ENCODE measurements around the gene IRF7.

The IRF7 gene

GRCh38 chr11:624705-625635 is 9.2 kb upstream of the IRF7 start, which contains the start of gene CDHR5:
Gene CDHR5 (minus strand): TSS chr11:624955. CDS start chr11:624902, 53 bp downstream.
- no peak for DNase-seq
- in situ Hi-C loops (cut with HindIII; ENCODE audit: low pct_ligation_motif_present, low pct_unique_long_range_greater_than_20kb, low sequenced_read_pairs) = no loop called here

- DNase-seq = no peak
These were observed 8.4 kb upstream of the IRF7 start for GRCh38 chr11:623999-624704.

GRCh38 chr11:623349-623869 is 7.7 kb upstream of the IRF7 start:
- no peak for DNase-seq
- in situ Hi-C loops (cut with HindIII; ENCODE audit: low pct_ligation_motif_present, low pct_unique_long_range_greater_than_20kb, low sequenced_read_pairs) = no loop called here

More at GRCh38 chr11:623999-624704, 8.4 kb upstream of the IRF7 start:
- in situ Hi-C loops (cut with HindIII; ENCODE audit: low pct_ligation_motif_present, low pct_unique_long_range_greater_than_20kb, low sequenced_read_pairs) = no loop called here

GRCh38 chr11:621838-622237 is 6.1 kb upstream of the IRF7 start:
- in situ Hi-C loops (cut with HindIII; ENCODE audit: low pct_ligation_motif_present, low pct_unique_long_range_greater_than_20kb, low sequenced_read_pairs) = no loop called here
- DNase-seq = no peak

- no peak for DNase-seq
- in situ Hi-C loops (cut with HindIII; ENCODE audit: low pct_ligation_motif_present, low pct_unique_long_range_greater_than_20kb, low sequenced_read_pairs) = no loop called here
These were observed 5.4 kb upstream of the IRF7 start for GRCh38 chr11:620935-621814.

GRCh38 chr11:620201-620600 is 4.5 kb upstream of the IRF7 start:
- DNase-seq = no peak
- in situ Hi-C loops (cut with HindIII; ENCODE audit: low pct_ligation_motif_present, low pct_unique_long_range_greater_than_20kb, low sequenced_read_pairs) = no loop called here

- in situ Hi-C loops (cut with HindIII; ENCODE audit: low pct_ligation_motif_present, low pct_unique_long_range_greater_than_20kb, low sequenced_read_pairs) = no loop called here
- no peak for DNase-seq
These were observed 3.9 kb upstream of the IRF7 start for GRCh38 chr11:619628-620050.

GRCh38 chr11:618856-619627 is 3.3 kb upstream of the IRF7 start:
- DNase-seq = no peak
- in situ Hi-C loops (cut with HindIII; ENCODE audit: low pct_ligation_motif_present, low pct_unique_long_range_greater_than_20kb, low sequenced_read_pairs) = no loop called here

- in situ Hi-C loops (cut with HindIII; ENCODE audit: low pct_ligation_motif_present, low pct_unique_long_range_greater_than_20kb, low sequenced_read_pairs) = no loop called here
- DNase-seq = no peak
These were observed 2.3 kb upstream of the IRF7 start for GRCh38 chr11:617912-618682.

- in situ Hi-C loops (cut with HindIII; ENCODE audit: low pct_ligation_motif_present, low pct_unique_long_range_greater_than_20kb, low sequenced_read_pairs) = no loop called here
- DNase-seq = no peak
These were observed 1.6 kb upstream of the IRF7 start for GRCh38 chr11:617199-617911.

GRCh38 chr11:616320-617198 is 809 bp upstream of the IRF7 start:
- DNase-seq = no peak
- in situ Hi-C loops (cut with HindIII; ENCODE audit: low pct_ligation_motif_present, low pct_unique_long_range_greater_than_20kb, low sequenced_read_pairs) = no loop called here

GRCh38 chr11:614623-615503 is 887 bp downstream of the IRF7 start:
- in situ Hi-C loops (cut with HindIII; ENCODE audit: low pct_ligation_motif_present, low pct_unique_long_range_greater_than_20kb, low sequenced_read_pairs) = no loop called here
- DNase-seq = no peak

- in situ Hi-C loops (cut with HindIII; ENCODE audit: low pct_ligation_motif_present, low pct_unique_long_range_greater_than_20kb, low sequenced_read_pairs) = no loop called here
- no peak for DNase-seq
These were observed 1.6 kb downstream of the IRF7 start for GRCh38 chr11:614021-614622.

- in situ Hi-C loops (cut with HindIII; ENCODE audit: low pct_ligation_motif_present, low pct_unique_long_range_greater_than_20kb, low sequenced_read_pairs) = no loop called here
- DNase-seq = peak; percentile 56
These were observed 2.3 kb downstream of the IRF7 start for GRCh38 chr11:613369-613968.
